Measurements from ENCODE around the gene FAT1. TPM values are rescaled to one million over a fixed set of nuclear protein-coding genes. Genes with fewer than 3 reads are reported as not detected.

FAT1 gene
- total RNA-seq, 1 experiment from 2014 or later, result 172 TPM

DNA sequence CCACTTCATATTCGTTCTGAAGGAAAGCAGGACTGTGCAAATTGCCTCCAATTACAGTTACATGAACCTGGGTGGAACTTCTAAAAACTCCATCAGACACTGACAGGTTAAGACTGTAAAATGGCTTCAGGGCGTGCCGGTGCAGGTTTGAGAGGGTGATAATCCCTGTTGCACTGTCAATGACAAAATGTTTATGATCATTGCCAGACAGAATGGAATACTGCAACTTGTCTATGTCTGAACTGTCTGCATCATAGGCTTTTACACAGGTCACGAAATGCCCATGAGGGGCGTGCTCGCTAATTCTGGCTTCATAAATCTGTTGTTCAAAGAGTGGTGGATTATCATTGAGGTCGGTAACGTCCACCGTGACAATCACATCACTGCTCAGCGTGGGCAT is 104.6 kb downstream of the FAT1 start (continued):
- TF ChIP-seq, protein P1, sequence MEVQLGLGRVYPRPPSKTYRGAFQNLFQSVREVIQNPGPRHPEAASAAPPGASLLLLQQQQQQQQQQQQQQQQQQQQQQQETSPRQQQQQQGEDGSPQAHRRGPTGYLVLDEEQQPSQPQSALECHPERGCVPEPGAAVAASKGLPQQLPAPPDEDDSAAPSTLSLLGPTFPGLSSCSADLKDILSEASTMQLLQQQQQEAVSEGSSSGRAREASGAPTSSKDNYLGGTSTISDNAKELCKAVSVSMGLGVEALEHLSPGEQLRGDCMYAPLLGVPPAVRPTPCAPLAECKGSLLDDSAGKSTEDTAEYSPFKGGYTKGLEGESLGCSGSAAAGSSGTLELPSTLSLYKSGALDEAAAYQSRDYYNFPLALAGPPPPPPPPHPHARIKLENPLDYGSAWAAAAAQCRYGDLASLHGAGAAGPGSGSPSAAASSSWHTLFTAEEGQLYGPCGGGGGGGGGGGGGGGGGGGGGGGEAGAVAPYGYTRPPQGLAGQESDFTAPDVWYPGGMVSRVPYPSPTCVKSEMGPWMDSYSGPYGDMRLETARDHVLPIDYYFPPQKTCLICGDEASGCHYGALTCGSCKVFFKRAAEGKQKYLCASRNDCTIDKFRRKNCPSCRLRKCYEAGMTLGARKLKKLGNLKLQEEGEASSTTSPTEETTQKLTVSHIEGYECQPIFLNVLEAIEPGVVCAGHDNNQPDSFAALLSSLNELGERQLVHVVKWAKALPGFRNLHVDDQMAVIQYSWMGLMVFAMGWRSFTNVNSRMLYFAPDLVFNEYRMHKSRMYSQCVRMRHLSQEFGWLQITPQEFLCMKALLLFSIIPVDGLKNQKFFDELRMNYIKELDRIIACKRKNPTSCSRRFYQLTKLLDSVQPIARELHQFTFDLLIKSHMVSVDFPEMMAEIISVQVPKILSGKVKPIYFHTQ (CRISPR knock-in tag; IDR thresholded peaks at IDR 0.05), result no peak
- TF ChIP-seq TP53 (CRISPR knock-in tag; IDR thresholded peaks at IDR 0.05), result no peak
- no peak for TF ChIP-seq CREM (CRISPR knock-in tag; IDR thresholded peaks at IDR 0.05)

DNA sequence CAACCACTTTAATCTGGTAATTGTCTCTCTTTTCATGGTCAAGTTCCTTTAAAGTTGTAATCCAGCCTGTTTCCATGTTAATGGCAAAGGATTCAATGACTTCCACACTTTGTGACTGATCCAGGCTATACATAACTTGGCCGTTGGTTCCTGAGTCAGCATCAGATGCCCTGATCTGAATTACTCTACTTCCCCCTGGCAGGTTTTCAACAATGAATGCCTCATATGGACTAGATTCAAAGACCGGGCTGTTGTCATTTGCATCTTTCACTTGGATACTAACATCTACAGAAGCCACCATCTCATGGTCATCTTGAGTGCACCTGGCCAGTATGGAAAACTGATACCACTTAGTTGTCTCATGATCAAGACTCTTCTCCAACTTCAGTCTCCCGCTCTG is 105.7 kb downstream of the FAT1 start:
- peaks cover 13% of the 10 kb centered on the region for H3K4me1 Mint-ChIP-seq
- no peak overlapping the region for H3K27ac Mint-ChIP-seq
- CTCF ChIA-PET, result no interaction called here
- no peak for ATAC-seq
- no peaks in the 10 kb centered on the region for H3K9me3 Mint-ChIP-seq
- no peak for DNase-seq (ENCODE audit: low spot score)
- POLR2A ChIA-PET, result no interaction called here
- H3K27me3 Mint-ChIP-seq (ENCODE audit: low read depth), result no peaks in the 10 kb centered on the region
- H3K4me3 Mint-ChIP-seq, result no peak overlapping the region
- H3K36me3 Mint-ChIP-seq, result peaks cover 80% of the 10 kb centered on the region
- TF ChIP-seq CBFB (CRISPR knock-in tag; IDR thresholded peaks at IDR 0.05; ENCODE audit: low read depth), result no peak
- no peak for TF ChIP-seq RELA (CRISPR knock-in tag; IDR thresholded peaks at IDR 0.05; ENCODE audit: borderline replicate concordance)
- no peak for TF ChIP-seq TEAD1 (CRISPR knock-in tag; IDR thresholded peaks at IDR 0.05)
- no peak for TF ChIP-seq TCF7 (CRISPR knock-in tag; IDR thresholded peaks at IDR 0.05; ENCODE audit: low read depth)
- no peak for TF ChIP-seq FOXJ3 (CRISPR knock-in tag; IDR thresholded peaks at IDR 0.05; ENCODE audit: borderline replicate concordance)
- TF ChIP-seq, protein P2, sequence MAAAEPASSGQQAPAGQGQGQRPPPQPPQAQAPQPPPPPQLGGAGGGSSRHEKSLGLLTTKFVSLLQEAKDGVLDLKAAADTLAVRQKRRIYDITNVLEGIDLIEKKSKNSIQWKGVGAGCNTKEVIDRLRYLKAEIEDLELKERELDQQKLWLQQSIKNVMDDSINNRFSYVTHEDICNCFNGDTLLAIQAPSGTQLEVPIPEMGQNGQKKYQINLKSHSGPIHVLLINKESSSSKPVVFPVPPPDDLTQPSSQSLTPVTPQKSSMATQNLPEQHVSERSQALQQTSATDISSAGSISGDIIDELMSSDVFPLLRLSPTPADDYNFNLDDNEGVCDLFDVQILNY (CRISPR knock-in tag; IDR thresholded peaks at IDR 0.05), result no peak
- no peak for TF ChIP-seq HMGA2 (CRISPR knock-in tag; IDR thresholded peaks at IDR 0.05)
- no peak for TF ChIP-seq NR2C2 (CRISPR knock-in tag; IDR thresholded peaks at IDR 0.05)
- no peak for TF ChIP-seq NR1H2 (CRISPR knock-in tag; IDR thresholded peaks at IDR 0.05)
- no peak for TF ChIP-seq FOXK1 (CRISPR knock-in tag; IDR thresholded peaks at IDR 0.05)
- TF ChIP-seq CREB1 (CRISPR knock-in tag; IDR thresholded peaks at IDR 0.05), result no peak
- TF ChIP-seq ZNF138 (CRISPR knock-in tag; conservative IDR thresholded peaks at IDR 0.05), result no peak
- TF ChIP-seq, protein P3, sequence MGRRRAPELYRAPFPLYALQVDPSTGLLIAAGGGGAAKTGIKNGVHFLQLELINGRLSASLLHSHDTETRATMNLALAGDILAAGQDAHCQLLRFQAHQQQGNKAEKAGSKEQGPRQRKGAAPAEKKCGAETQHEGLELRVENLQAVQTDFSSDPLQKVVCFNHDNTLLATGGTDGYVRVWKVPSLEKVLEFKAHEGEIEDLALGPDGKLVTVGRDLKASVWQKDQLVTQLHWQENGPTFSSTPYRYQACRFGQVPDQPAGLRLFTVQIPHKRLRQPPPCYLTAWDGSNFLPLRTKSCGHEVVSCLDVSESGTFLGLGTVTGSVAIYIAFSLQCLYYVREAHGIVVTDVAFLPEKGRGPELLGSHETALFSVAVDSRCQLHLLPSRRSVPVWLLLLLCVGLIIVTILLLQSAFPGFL (CRISPR knock-in tag; IDR thresholded peaks at IDR 0.05; ENCODE audit: borderline replicate concordance), result no peak
- no peak for TF ChIP-seq SMAD3 (CRISPR knock-in tag; IDR thresholded peaks at IDR 0.05; ENCODE audit: borderline replicate concordance)
- TF ChIP-seq, protein P4, sequence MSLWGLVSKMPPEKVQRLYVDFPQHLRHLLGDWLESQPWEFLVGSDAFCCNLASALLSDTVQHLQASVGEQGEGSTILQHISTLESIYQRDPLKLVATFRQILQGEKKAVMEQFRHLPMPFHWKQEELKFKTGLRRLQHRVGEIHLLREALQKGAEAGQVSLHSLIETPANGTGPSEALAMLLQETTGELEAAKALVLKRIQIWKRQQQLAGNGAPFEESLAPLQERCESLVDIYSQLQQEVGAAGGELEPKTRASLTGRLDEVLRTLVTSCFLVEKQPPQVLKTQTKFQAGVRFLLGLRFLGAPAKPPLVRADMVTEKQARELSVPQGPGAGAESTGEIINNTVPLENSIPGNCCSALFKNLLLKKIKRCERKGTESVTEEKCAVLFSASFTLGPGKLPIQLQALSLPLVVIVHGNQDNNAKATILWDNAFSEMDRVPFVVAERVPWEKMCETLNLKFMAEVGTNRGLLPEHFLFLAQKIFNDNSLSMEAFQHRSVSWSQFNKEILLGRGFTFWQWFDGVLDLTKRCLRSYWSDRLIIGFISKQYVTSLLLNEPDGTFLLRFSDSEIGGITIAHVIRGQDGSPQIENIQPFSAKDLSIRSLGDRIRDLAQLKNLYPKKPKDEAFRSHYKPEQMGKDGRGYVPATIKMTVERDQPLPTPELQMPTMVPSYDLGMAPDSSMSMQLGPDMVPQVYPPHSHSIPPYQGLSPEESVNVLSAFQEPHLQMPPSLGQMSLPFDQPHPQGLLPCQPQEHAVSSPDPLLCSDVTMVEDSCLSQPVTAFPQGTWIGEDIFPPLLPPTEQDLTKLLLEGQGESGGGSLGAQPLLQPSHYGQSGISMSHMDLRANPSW (CRISPR knock-in tag; conservative IDR thresholded peaks at IDR 0.05; ENCODE audit: low read depth), result no peak
- TF ChIP-seq CREM (CRISPR knock-in tag; IDR thresholded peaks at IDR 0.05), result no peak
- no peak for TF ChIP-seq ZNF671 (CRISPR knock-in tag; IDR thresholded peaks at IDR 0.05)

Data from WTC11 (cell line).